ENCODE results near the gene CBARP.

- TF ChIP-seq CTCF (IDR thresholded peaks at IDR 0.05; ENCODE audit: low read depth, low read length): no peak
- no peak for TF ChIP-seq POLR2A (IDR thresholded peaks at IDR 0.05; ENCODE audit: extremely low read depth, insufficient read length)
Measured at GRCh38 chr19:1206864-1207450, 30.8 kb downstream of the CBARP start.
